Stimulated activated CD4-positive, alpha-beta T cell treated with anti-CD3 and anti-CD28 coated beads, Interleukin-2, amount 100 ng/mL, for 48 hours (primary cell): ENCODE data around the gene TOB1.

Experiments used
- DNase-seq, 2 donors: peaks; one replicate each; pipeline ENCODE4 v3.0.0-alpha.2; 2020

Gene TOB1, protein sequence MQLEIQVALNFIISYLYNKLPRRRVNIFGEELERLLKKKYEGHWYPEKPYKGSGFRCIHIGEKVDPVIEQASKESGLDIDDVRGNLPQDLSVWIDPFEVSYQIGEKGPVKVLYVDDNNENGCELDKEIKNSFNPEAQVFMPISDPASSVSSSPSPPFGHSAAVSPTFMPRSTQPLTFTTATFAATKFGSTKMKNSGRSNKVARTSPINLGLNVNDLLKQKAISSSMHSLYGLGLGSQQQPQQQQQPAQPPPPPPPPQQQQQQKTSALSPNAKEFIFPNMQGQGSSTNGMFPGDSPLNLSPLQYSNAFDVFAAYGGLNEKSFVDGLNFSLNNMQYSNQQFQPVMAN

DNA sequence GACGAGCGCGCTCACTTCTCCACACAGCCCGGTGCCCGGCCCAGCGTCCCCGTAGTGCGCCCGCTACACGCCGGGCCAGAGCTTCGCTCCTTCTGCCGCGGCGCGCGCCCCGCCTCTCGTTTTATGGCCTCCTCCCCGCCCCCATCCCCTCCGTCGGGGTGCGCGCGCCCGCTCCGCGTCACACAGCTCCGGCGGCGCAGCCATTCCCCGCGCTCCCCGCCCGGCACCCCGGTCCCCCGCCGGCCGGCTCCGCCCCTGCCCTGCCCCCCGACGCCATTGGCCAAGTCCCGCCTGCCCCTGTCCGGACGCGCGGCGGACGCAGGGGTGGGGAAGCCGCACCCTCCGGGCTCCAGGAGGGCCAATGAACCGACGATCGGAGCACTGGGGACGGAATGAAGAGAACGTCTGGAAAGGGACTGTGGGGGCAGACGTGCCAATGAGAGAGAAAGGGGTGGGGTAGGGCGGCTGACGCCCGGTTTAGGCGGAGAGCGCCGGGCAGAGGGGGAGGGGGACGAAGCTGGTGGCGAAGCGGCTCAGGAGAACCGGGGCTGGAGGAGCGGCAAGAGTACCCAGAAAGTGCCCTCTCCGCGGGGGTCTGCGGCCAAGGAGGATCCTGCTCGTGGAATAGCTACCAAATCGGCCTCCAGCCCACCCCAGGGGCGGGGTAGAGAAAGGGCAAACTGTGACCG is at the start of gene TOB1:
TOB1 (minus strand) TSS at position 94 of the 689 bp plus-strand sequence. CDS start 2,337 bp downstream, outside the sequence.
- DNase-seq: peak; percentile 94 to 97

DNA sequence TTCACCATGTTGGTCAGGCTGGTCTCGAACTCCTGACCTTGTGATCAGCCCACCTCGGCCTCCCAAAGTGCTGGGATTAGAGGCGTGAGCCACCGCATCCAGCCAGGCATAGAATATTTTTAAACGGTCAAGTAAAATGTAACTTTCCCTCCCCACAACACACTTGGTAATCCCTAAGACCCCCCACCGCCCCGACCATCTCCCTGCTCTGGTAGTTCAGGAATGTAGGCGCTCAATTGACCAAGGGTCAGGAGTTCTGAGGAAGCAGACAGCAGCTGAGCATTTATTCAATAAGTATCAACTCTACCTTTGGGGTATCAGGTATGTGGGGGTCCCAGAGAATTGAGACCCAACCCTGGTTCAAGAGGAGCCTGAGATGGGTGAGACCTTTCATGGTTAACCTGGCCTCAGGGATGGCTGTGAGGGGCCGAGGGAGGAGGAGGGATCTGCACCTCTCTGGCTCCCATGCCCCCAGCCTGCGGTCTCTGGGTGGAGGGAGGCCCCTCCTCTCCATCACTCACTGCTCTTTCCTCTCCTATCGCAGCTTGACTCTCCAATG is 48.4 kb upstream of the TOB1 start:
- no peak for DNase-seq

DNA sequence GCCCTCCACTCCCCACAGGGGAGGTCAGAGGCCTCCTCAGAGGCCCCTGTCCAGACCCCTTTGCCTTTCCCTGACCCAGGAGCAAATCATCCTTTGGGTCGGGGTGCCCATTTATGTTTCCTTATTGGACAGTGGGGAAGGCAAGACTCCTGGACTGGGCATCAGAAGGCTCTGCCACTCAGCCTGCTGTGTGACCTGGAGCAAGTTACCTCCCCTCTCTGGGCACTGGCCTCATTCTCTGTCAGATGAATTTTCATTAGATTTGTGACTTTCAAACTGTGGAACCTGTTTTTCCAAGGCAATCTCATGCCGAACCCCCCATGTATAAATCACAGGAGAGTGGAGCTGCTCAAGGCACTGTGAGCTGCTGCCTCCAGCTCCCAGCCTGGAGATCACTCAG is 47.0 kb upstream of the TOB1 start:
- no peak for DNase-seq

DNA sequence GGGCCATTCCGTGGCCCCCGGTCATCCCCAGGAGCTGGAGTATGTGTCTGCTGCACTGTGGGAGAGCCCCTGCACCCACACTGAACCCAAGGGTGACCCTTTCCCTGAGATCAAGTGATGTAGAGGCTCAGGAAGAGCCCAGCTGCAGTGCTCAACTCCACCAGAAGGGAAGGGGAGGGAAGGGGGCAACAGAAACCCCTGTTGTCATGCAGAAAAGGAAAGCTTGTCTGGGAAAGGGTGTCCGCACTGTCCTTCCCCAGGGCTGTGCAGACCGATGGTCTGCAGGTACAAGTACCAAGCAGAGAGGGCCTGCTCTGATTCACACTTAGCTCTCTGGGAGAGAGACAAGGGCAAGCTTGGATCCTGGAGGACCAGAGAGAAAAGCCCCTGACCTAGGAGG is 45.7 kb upstream of the TOB1 start:
- no peak for DNase-seq

DNA sequence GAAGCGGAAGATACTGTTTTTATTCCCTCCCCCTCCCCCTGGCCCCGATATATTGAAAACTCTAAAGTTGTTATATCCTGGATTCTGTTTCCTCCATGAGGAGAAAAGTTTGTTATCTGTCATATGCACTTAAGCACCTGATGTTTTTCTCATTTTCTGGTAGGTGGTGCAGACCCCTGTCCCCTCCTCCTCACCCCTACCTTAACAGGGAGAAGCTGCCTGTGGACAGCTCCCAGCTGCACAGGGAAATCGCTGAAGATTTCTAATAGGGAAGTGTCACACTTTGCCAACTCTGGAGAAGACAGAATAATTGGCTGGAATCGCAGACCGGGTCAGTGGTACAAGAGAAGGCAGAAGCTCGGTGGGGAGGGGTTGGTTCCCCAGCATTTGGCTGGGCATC is 45.3 kb upstream of the TOB1 start:
- no peak for DNase-seq

DNA sequence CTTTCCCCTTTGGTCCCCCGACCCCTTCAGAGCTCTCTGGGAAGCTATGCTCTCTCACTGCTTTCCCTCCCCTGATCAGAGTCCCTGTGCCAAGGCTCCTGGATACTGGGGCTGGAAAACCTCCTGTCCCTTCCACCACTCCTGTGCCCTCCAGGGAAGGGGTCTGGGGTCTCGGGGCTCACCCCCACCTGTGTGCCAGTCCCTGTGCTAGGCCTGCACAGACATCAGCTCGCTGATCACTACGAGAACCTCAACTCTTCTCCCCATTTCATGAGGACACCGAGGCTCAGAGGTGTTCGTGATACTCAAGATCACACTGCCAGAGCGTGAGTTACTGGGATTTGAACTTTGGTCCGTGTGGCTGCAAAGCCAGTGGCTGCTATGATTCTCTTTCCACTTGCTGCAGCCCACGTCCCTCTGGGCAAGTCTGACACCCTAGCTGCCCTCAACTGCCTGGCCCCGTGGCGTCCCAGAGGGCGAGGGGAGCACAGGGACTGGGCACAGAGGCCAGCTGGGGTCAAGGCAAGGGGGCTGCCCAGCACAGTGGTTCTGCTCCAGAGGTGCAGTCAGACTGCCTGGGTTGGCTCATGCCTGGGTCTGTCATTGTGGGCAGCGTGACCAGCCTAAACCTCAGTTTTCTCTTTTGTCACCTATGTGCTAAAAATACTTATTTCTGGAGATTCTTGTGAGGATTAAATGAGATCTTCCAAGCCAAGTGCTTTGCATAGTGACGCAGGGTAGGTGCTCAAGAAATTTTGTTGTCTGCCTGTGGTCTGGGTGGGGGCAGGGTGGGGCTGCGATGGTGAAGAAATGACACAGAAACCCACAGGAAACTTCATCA is 43.8 kb upstream of the TOB1 start:
- peak; percentile 50 to 52 for DNase-seq

DNA sequence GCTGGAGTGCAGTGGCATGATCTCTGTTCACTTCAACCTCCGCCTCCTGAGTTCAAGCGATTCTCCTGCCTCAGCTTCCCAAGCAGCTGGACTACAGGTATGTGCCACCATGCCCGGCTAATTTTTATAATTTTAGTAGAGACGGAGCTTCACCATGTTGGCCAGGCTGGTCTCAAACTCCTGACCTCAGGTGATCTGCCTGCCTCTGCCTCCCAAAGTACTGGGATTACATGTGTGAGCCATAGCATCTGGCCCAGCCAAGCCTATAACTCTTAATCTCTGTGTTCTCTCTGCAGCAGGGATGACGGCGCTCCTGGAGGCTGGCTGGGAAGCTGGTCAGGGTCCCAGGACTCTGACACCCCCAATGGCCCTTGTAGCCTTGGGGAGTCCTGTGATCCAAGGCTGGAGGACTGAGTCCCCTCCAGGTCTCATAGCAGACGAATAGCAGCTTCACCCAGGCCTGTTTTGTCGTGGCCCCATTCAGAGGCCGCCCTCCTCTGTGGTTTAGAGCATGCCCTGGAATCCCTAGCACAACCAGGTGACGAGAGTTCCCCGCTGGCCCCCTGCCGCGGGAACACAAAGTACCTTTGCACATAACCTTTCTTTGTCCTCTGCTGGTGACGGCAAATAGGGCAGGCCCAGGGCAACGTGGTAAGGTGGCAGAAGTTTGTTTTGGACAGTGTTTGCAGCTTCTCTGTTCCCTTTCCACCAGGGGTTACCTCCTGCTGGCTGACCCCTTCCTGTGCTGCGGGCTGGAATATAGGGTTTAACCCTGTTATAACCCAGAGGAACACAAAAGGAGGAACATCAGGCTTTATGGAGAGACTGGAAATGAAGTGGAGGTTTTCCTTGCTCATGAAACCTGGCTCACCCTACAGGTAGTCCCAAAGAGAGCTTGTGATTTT is 43.0 kb upstream of the TOB1 start:
- no peak for DNase-seq

DNA sequence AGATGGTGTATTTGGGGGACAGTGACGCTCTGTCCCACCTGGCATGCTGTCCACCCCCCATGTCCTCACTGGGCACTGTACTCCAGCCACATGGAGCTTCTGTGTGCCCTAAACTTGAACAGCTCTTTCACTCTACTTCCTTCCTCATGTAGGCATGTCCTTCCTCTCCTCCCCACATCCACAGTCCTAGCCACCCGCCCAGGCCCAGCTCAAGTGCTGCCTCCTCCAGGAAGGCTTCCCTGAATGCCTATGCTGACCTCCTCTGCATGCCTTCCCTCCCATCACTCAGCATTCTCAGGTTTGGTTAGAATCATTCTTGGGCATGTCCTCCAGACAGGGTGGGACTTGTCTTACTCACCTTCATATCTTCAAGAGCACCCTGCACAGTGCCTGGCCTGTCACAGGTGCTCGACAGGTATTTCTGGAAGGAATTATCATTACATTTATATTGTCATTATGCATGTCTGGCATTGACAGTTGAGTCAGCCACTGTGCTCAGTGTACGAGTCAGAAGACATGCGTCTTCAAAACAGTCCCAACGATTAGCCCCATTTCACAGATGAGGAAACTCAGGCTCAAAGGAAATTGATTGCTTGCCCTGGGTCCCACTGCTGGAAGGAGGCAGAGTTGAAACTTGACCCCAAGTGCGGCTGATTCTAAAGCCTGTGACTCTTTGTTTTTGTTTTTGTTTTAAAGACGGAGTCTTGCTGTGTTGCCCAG is 42.1 kb upstream of the TOB1 start:
- DNase-seq: no peak

DNA sequence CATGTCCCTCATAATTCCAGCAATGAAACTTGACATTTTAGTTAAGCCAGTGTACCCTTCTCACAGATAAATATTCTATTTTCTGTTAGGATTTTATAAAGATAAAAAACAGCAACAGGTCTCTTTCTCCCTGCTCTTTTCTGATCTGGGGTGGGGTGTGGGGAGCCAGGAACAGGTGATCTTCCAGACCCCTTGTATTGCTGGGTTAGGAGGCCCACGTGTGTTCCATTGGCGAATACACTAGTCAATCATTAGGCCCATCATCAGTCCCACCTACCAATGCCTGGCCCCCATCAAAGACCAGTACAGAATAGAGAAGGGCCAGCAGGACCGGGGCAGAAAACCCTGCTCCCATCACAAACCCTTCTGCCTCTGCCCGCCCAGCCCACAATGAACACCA is 40.3 kb upstream of the TOB1 start:
- no peak for DNase-seq

DNA sequence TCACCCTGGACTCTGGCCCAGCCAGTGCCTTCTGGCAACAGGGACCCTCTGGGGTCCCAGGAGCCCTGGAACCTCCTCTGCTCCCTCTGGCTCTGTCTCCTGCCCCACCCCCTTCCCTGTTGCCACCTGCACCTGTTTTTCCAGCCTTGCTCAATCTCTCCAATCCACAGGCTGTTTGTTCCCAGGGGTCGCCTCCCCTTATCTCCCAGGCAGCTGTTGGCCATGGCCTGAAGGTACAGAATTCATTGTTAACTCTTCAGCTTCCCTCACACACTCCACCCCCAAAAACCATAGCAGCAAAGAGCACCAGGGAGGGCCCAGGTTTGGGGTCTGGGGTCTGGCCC is 39.3 kb upstream of the TOB1 start:
- no peak for DNase-seq

DNA sequence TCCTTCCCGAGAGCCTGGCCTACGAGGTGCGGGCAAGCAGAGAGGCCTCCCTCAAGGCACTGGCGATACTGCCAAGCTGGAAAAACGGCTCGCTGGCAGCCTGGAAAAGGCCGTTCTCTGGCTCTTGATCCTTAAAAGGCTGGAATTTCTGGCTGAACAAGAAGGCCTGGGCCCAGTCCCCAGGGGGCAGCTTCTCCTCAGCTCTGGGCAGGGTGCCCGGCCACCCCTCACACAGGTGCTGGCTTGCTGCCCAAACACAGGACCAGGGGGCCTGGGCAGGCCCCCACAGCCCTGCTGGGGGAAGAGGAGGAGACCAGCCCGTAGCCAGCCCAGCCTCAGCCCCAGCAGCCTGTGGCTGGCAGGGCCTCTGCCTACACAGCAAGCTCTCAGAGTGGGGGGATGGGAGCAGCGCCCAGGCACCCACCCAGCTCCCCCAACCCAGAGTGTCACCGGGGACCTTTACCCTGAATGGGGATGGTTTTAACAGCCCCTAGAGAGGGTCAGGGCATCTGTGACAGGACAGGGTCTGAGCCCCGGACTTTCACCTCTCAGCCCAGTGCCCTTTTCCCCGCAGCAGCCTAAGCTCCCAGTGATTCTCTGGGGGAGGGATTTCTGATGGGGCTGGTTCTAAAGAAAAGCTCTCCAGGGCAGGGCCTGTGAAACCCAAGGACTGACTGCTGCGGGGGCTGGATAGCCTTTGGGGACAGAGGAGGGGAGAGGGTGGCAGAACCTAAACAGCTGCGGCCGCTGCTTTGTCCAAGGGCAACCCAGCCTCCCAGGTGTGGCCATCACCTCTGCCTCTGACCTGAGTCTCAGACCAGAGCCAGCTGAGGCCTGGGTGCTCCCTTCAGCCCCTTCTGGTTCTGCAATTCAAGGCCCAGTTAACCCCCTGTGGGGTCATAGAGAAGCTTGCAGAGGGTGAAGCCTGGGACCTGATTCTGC is 38.6 kb upstream of the TOB1 start:
- DNase-seq: no peak

DNA sequence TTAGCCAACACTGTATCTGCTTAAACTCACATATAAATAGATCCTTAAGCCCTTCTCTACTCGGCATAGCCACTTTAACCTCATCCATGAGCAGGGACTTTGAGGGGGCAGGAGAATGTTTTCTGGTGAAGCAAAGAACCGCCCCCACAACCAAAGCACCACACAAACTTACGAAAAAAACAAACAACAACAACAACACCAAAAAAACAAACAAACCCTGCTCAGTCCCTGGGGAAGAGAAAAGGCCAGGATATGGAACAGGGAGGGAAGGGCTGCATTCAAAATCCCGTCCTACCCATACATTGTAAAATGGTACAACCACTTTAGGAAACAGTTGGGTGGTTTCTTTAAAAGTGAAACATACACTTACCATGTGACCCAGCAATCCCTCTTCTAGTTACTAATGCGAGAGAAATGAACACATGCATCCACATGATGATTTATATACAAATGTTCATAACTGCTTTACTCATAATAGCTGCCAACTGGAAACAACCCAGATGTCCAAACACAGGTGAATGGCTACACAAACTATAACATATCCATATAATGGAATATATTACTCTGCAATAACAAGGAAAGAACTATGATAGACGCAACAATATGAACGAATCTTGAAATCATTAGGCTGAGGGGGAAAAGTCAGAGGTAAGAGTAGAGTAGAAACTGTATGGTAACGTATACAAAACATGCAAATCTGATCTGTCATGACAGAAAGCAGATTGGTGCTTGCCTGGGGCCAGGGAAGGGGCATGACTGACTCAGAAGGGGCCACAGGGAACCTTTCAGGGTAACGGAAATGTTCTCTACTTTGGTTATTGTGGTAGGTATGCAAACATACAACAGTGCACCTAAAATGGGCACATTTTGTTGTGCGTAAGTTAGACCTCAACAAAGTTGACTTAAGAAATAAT is 37.7 kb upstream of the TOB1 start:
- DNase-seq: no peak

DNA sequence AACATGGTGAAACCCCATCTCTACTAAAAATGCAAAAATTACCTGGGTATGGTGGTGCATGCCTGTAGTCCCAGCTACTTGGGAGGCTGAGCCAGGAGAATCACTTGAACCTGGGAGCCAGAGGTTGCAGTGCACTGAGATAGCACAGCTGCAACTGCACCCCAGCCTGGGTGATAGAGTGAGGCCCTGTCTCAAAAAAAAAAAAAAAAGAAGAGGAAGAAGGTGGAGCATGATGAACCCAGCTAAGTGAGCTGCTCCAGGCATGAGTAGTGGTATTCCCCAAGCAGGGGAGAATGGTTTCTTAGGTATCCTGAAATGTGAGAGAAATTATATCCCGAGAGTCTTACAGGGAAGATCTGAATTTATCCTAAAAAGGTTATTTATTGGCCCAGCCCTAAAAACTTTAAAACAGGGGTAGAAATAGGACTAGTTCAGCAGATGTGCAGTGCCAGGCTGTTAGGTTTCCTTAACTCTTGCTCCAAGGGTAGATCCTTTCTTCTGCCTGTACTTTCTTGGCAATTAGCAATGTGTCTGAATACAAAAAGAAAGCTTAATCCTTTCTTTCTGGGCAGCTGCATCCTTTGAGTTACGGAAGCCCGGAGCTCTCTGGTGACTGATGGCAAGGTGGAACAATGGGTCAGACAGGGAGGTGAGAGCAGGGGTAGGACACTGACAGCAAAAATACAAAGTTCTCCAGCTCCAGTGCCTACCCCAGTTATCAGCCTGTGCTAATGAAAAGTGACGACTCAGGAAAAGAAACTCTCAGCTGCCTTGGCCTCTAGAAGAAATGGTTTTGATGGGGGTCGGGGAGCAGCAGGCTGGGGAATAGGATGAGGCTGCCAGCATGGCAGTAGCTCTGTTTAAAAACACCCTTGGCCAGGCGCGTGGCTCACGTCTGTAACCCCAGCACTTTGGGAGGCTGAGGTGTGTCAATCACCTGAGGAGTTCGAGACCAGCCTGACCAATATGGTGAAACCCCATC is 36.5 kb upstream of the TOB1 start:
- DNase-seq: no peak

DNA sequence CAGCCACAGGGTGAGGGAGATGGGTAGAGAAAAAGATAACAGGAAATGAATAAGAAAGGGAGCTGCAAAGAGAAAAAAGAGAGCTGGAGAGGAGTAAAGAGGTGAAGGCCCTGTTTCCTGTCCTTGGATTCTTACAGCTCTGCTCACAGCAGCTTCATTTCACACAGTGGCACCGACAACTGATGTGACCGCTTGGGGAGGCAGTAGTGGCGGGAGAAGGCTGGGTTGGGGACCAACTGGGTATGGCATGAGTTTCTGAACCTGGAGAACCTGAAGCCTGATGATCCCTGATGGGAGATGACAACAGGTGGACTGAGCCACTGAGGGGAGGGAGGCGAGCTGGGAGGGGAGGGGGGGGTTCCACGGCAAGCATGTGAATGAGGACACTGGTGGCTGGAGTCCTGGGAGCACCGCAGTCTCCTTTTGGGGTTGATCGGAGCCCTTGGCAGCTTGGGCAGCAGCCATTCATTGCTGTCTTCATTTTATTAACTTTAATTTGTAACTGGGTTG is 34.3 kb upstream of the TOB1 start:
- no peak for DNase-seq

DNA sequence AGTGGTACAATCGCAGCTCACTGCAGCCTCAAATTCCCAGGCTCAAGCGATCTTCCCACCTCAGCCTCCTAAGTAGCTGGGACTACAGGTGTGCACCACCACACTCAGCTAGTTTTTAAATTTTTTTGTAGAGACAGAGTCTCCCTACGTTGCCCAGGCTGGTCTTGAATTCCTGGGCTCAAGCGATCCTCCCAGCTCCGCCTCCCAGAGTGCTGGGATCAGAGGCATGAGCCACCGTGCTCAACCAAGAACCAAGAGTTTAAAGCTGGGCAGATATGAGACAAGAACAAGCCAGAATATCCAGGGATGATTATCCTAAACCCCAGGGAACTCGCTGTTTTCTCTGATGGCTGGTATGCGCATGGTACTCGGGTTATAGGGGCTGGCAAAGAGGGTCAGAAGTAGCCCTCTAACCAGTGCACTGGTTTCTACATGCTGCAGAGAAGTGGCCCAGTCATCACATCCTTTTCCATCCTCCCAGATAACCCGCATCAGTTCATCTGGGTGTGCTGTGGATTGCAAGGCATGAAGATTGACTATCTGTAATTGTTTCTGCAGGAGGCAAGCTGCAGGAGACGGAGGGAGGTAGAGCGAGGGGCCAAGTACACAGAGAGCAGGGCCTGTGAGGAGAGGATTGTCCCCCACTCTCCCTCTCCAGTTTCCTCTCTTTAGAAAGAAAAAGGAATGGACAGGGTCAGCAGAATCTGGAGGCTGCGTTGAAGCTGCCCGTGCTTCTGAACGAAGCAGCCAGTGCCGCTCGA is 33.6 kb upstream of the TOB1 start:
- no peak for DNase-seq

DNA sequence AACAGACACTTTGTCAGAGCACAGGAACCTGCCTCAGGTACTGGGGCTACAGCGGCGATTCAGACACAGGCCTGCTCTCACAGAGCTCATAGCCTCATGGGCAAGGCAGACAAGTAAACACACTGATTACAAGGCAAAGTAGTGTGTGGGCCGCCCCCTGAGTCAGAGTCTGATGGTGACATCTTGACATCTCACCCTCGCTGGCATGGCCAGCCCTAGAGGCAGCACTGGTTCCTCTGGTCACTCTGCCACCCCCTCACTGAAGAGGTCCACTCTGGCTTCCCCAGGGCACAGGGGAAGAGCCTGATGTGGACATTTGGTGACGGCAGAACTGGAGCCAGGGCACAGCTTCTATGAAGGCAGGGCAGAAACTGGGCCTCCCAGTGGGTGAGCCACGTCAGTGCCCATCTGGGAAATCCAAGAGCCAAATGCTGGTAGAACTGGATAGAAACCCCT is 32.9 kb upstream of the TOB1 start:
- DNase-seq: no peak
